HepG2 (cell line): ENCODE data around the gene PRRT1. TPM values are rescaled to one million over a fixed set of nuclear protein-coding genes. Genes with fewer than 3 reads are reported as not detected.

Experiments
- ATAC-seq: fragments of 200-7000 bp; cut with Tn5 transposase; 3 replicates; pipeline ENCODE4 v1.9.1; 2020; ENCODE audit warnings: mild to moderate bottlenecking, moderate library complexity
- BruUV-seq: library from RNA; stranded (reverse); fragments of 400-500 nt; replicated peaks from 2 replicates; lab custom pipeline; 2021; lab: Mats Ljungman, UMichigan
- CTCF ChIA-PET: fragments of 300-600 bp; formaldehyde crosslinking; extraction: SDS; loops from one replicate; lab custom pipeline; 2021; ENCODE audit warnings: low total read pairs, inconsistent platforms, low intra/inter-chr PET ratio; lab: Yijun Ruan, JAX
- POLR2A ChIA-PET: fragments of 350-600 bp; sonication (Branson Sonifier 250); formaldehyde crosslinking; loops from one replicate; lab custom pipeline; 2020; ENCODE audit warnings: antibody characterized with exemption, inconsistent platforms; lab: Yijun Ruan, JAX
- DNase-seq: peaks from one replicate; pipeline ENCODE4 v3.0.0-alpha.2; 2015; ENCODE audit warnings: low spot score
- FAIRE-seq: peaks from 3 replicates; lab custom pipeline; 2011; peaks lifted over from hg19 to GRCh38; lab: Jason Lieb, UNC
- H2AFZ ChIP-seq: one replicate; pipeline ENCODE4 v1.6.1; 2011; ENCODE audit warnings: low read length, inconsistent platforms
- H3K27ac ChIP-seq: fragments of 300-600 bp; 3 replicates; pipeline ENCODE4 v1.8.0; 2011; ENCODE audit warnings: mixed run types, mild to moderate bottlenecking, mixed read lengths, low read length, inconsistent platforms; ENCODE audit not compliant: insufficient read depth; ENCODE audit errors: extremely low read length
- H3K27me3 ChIP-seq, 2 experiments: fragments of 200-600 bp in 1 of 2; 2 replicates in 1 of 2; 3 replicates in 1 of 2; pipeline versions ENCODE4 v1.6.0 to v1.8.0; 2011; ENCODE audit warnings: low read length in 2 of 2, mild to moderate bottlenecking in 2 of 2, moderate library complexity in 2 of 2, inconsistent platforms in 1 of 2; ENCODE audit not compliant: insufficient read depth in 2 of 2, control insufficient read depth in 1 of 2
- H3K36me3 ChIP-seq, 2 experiments: fragments of 200-600 bp in 1 of 2; replicated peaks in 1 of 2; 2 replicates in 1 of 2; 3 replicates in 1 of 2; pipeline versions ENCODE4 v1.5.1 to v1.8.0; 2011; ENCODE audit warnings: low read length in 2 of 2, inconsistent platforms in 1 of 2; ENCODE audit not compliant: insufficient read depth in 2 of 2, control insufficient read depth in 1 of 2
- H3K4me1 ChIP-seq: 2 replicates; pipeline ENCODE4 v1.5.1; 2012; ENCODE audit warnings: low read length, inconsistent platforms; ENCODE audit not compliant: insufficient read depth
- H3K4me2 ChIP-seq: 2 replicates; pipeline ENCODE4 v1.6.0; 2011; ENCODE audit warnings: low read depth, low read length, inconsistent platforms
- H3K4me3 ChIP-seq, 3 experiments: fragments of 200-600 bp in 1 of 3; sonication (generic), shearing (Covaris generic) in 1 of 3; replicated peaks in 1 of 3; 2 replicates each; pipeline ENCODE4 v1.5.1; 2011 to 2016; ENCODE audit warnings: low read length in 3 of 3, inconsistent platforms in 2 of 3, low read depth in 2 of 3, mild to moderate bottlenecking in 2 of 3, control low read depth in 1 of 3, mixed read lengths in 1 of 3; ENCODE audit not compliant: insufficient read depth in 1 of 3
- H3K79me2 ChIP-seq: one replicate; pipeline ENCODE4 v1.6.1; 2011; ENCODE audit warnings: low read length, inconsistent platforms; ENCODE audit not compliant: insufficient read depth
- H3K9ac ChIP-seq: 2 replicates; pipeline ENCODE4 v1.6.0; 2011; ENCODE audit warnings: mild to moderate bottlenecking, low read depth, low read length, inconsistent platforms; ENCODE audit not compliant: insufficient read depth
- H3K9me3 ChIP-seq: 2 replicates; pipeline ENCODE4 v1.5.1; 2012; ENCODE audit warnings: mild to moderate bottlenecking, low read length
- H4K20me1 ChIP-seq: 2 replicates; pipeline ENCODE4 v1.6.0; 2011; ENCODE audit warnings: inconsistent platforms, mild to moderate bottlenecking, low read length, moderate library complexity; ENCODE audit not compliant: insufficient read depth
- ATF7 ChIP-seq, 2 experiments: fragments of 450-650 bp in 1 of 2; sonication (generic) in 1 of 2; formaldehyde crosslinking in 1 of 2; IDR thresholded peaks; 2 replicates each; pipeline versions ENCODE4 v1.4.0 to v1.6.1; 2016 to 2020; ENCODE audit warnings: antibody characterized with exemption in 1 of 2, mild to moderate bottlenecking in 1 of 2, missing genetic modification reagents in 1 of 2
- HNF1B ChIP-seq: sonication (generic); formaldehyde crosslinking; IDR thresholded peaks from 2 replicates; pipeline ENCODE4 v1.5.1; 2020; ENCODE audit warnings: mild to moderate bottlenecking, moderate library complexity, missing genetic modification reagents
- TAF1 ChIP-seq: sonication (generic); formaldehyde crosslinking; IDR thresholded peaks from 2 replicates; pipeline ENCODE4 v1.4.0; 2020; ENCODE audit warnings: missing genetic modification reagents
- ZBTB20 ChIP-seq: sonication (generic); formaldehyde crosslinking; IDR thresholded peaks from 2 replicates; pipeline ENCODE4 v1.8.1; 2023; ENCODE audit warnings: missing genetic modification reagents, low read depth, mild to moderate bottlenecking, borderline replicate concordance
- WGBS: methylation state at CpG from one replicate; pipeline ENCODE4 v1.1.6; 2017; ENCODE audit warnings: low lambda C conversion rate; 5-methylcytosine and 5-hydroxymethylcytosine counted together
- in situ Hi-C: cut with HindIII; loops from 2 replicates; pipeline ENCODE4 v1.10.0; 2017; ENCODE audit warnings: low pct_unique_long_range_greater_than_20kb; ENCODE audit not compliant: extremely low pct_ligation_motif_present
- intact Hi-C: fragments of 100-400 bp; cut with micrococcal nuclease; formaldehyde crosslinking; loops from one replicate; pipeline ENCODE4 v1.10.0; 2022; ENCODE audit not compliant: unreplicated experiment
- polyA plus RNA-seq, 8 experiments: library from polyadenylated mRNA; depleted of rRNA in 3 of 8; stranded (reverse) in 7 of 8; unstranded in 1 of 8; fragments of >200 nt; fragmentation: Illumina TruSeq in 4 of 8; extraction: Trizol in 4 of 8; gene quantifications; 2 replicates each; pipeline versions ENCODE4 v1.2.1 to v1.2.3, GENCODE V29; 2011 to 2016; ENCODE audit warnings: low read depth in 4 of 8, missing spikeins in 1 of 8, mixed read lengths in 1 of 8; ENCODE audit not compliant: insufficient read depth in 1 of 8
- total RNA-seq, 5 experiments: library from RNA; depleted of rRNA; stranded (reverse); fragments of >200 nt; fragmentation: Illumina TruSeq; extraction: Trizol; gene quantifications; 2 replicates each; pipeline ENCODE4 v1.2.3, GENCODE V29; 2016; ENCODE audit warnings: low read depth in 1 of 5

PRRT1 gene
- total and polyA plus RNA-seq, 2 of the 13 experiments (the other 11 are each of a cell fraction or from before 2014, with no cell fraction given) = 0.64 to 1.4 TPM

GRCh38 chr6:32120573-32121059, 31.1 kb downstream of the PRRT1 start:
- peaks cover 17 to 65% of the 10 kb centered on the region in 2 experiments for H3K36me3 ChIP-seq
- POLR2A ChIA-PET = interaction anchor here (2.8 kb wide), 1 partner anchor 8 kb away, joined by 34 read pairs; the partner anchor contains the start of genes ATF6B and FKBPL
- TF ChIP-seq ATF7 (IDR thresholded peaks at IDR 0.05) = no peak
- no peak for TF ChIP-seq ATF7 (CRISPR knock-in tag; IDR thresholded peaks at IDR 0.05)
- TF ChIP-seq ZBTB20 (CRISPR knock-in tag) = no peak
- no peak for TF ChIP-seq HNF1B
- no peak for TF ChIP-seq TAF1 (CRISPR knock-in tag)
- TF ChIP-seq, all 625 proteins: peak for 0
- in situ Hi-C loops (no loop called here), intact Hi-C loops (no loop called here)
- Histone ChIP-seq H3K27ac (no peak overlapping the region), H4K20me1 (no peaks in the 10 kb centered on the region), H3K4me3 (no peak overlapping the region), H3K4me1 (peaks cover 15% of the 10 kb centered on the region), H2AFZ (no peak overlapping the region), H3K9ac (no peak overlapping the region), H3K9me3 (no peaks in the 10 kb centered on the region), H3K79me2 (no peaks in the 10 kb centered on the region), H3K27me3 (no peaks in the 10 kb centered on the region), H3K4me2 (no peak overlapping the region)
- CTCF ChIA-PET = interaction anchor here (3.2 kb wide), 1 partner anchor 34 kb away, joined by 97 read pairs; the partner anchor contains the start of gene PPT2
- no peak for FAIRE-seq
- BruUV-seq = no TSS peak
- ATAC-seq = no peak
- 97% methylated on average over 12 of the region's 12 CpGs for WGBS
- DNase-seq = no peak
